Retinal pigment epithelial cell (primary cell): ENCODE data around the gene GTF2H1.
A peak's percentile ranks its signal among the peaks of the same experiment; 100 is the strongest.
"Not testable (repeated sequence)": the region's sequence is repeated elsewhere in the genome, so short reads cannot be mapped to it uniquely, and the experiment has no call there.

Experiments used
- DNase-seq: peaks from one replicate; pipeline ENCODE4 v3.0.0-alpha.2; 2010; ENCODE audit warnings: low read depth
- H3K4me3 ChIP-seq: 2 replicates; pipeline ENCODE4 v1.5.1; 2011; ENCODE audit warnings: mild to moderate bottlenecking, low read length, control low read depth, moderate library complexity
- CTCF ChIP-seq: conservative IDR thresholded peaks from 2 replicates; pipeline ENCODE4 v1.5.1; 2011; ENCODE audit warnings: low read depth, low read length, control low read depth, inconsistent platforms

The GTF2H1 gene

GRCh38 chr11:18317551-18317950, 4.8 kb upstream of the GTF2H1 start:
- no peak overlapping the region for H3K4me3 ChIP-seq
- TF ChIP-seq CTCF: no peak
- DNase-seq: no peak

- no peak for TF ChIP-seq CTCF
- no peak for DNase-seq
- H3K4me3 ChIP-seq: no peak overlapping the region
These were observed 2.5 kb upstream of the GTF2H1 start for GRCh38 chr11:18319914-18320313.

- no peak for TF ChIP-seq CTCF
- H3K4me3 ChIP-seq: peak overlapping the region; percentile 97
- no peak for DNase-seq
These were observed 1.8 kb upstream of the GTF2H1 start for GRCh38 chr11:18320617-18321016.

GRCh38 chr11:18321578-18321968, 794 bp upstream of the GTF2H1 start:
- no peak for TF ChIP-seq CTCF
- no peak for DNase-seq
- peak overlapping the region; percentile 97 for H3K4me3 ChIP-seq

- TF ChIP-seq CTCF: no peak
- no peak for DNase-seq
- peak overlapping the region; percentile 97 for H3K4me3 ChIP-seq
These were observed 627 bp downstream of the GTF2H1 start for GRCh38 chr11:18322818-18323570.

GRCh38 chr11:18323881-18324280, 1.5 kb downstream of the GTF2H1 start:
- DNase-seq: not testable (repeated sequence)
- peak overlapping the region; percentile 97 for H3K4me3 ChIP-seq

GRCh38 chr11:18324381-18324780, 2.0 kb downstream of the GTF2H1 start:
- peak overlapping the region; percentile 15 for H3K4me3 ChIP-seq
- DNase-seq: no peak
- TF ChIP-seq CTCF: no peak
